Breast epithelium (tissue), 4 donors: ENCODE results near the gene MT4. TPM values are rescaled to one million over a fixed set of nuclear protein-coding genes. Genes with fewer than 3 reads are reported as not detected.

ENCODE experiments used
- DNase-seq, 2 donors: peaks; one replicate each; pipeline ENCODE4 v3.0.0-alpha.2; 2019; ENCODE audit warnings: low spot score in 2 of 2
- H3K27ac ChIP-seq, 2 donors: fragments of 200-600 bp; sonication (generic) in 1 of 2; one replicate each; pipeline ENCODE4 v1.5.1; 2016 to 2019; ENCODE audit warnings: mild to moderate bottlenecking in 1 of 2
- H3K27me3 ChIP-seq, 2 donors: fragments of 200-600 bp; sonication (generic) in 1 of 2; one replicate each; pipeline versions ENCODE4 v1.5.1 to v1.6.0; 2017 to 2019; ENCODE audit warnings: control low read depth in 1 of 2, mild to moderate bottlenecking in 1 of 2
- H3K36me3 ChIP-seq: fragments of 200-600 bp; one replicate; pipeline ENCODE4 v1.5.1; 2019
- H3K4me1 ChIP-seq, 2 donors: fragments of 200-600 bp; sonication (generic); one replicate each; pipeline ENCODE4 v1.5.1; 2016 to 2019; ENCODE audit warnings: control low read depth in 1 of 2
- H3K4me3 ChIP-seq, 3 donors: fragments of 200-600 bp; sonication (generic); 1 replicate in 2 of 3; 2 replicates in 1 of 3; pipeline ENCODE4 v1.5.1; 2016 to 2019; ENCODE audit warnings: mild to moderate bottlenecking in 3 of 3, moderate library complexity in 2 of 3
- H3K9me3 ChIP-seq, 2 donors: fragments of 200-600 bp; sonication (generic) in 1 of 2; one replicate each; pipeline ENCODE4 v1.5.1; 2016 to 2019; ENCODE audit warnings: control low read depth in 1 of 2
- POLR2A ChIP-seq: fragments of 450-650 bp; IDR thresholded peaks from one replicate; pipeline ENCODE4 v1.6.1; 2016; ENCODE audit warnings: antibody characterized with exemption, mild to moderate bottlenecking, moderate library complexity
- POLR2AphosphoS5 ChIP-seq, 3 donors: sonication (generic); formaldehyde crosslinking; IDR thresholded peaks; one replicate each; pipeline ENCODE4 v1.6.1; 2017; ENCODE audit warnings: antibody characterized with exemption in 3 of 3
- intact Hi-C: fragments of 100-400 bp; cut with DNase I; formaldehyde crosslinking; loops from one replicate; pipeline ENCODE4 v1.15.1; 2023; ENCODE audit warnings: low total_unique reads
- total RNA-seq, 3 donors: library from RNA; depleted of rRNA; stranded (reverse); fragments of >200 nt; gene quantifications; one replicate each; pipeline ENCODE4 v1.1.0, GENCODE V29; 2016
- TF ChIP-seq, protein P1 (sequence below), 3 donors: fragments of 450-650 bp; IDR thresholded peaks; one replicate each; pipeline ENCODE4 v1.5.1; 2016 to 2017; ENCODE audit warnings: antibody characterized with exemption in 3 of 3, mild to moderate bottlenecking in 3 of 3, moderate library complexity in 3 of 3

MT4 gene
- total RNA-seq, 3 donors from 2014 or later, result not detected

DNA sequence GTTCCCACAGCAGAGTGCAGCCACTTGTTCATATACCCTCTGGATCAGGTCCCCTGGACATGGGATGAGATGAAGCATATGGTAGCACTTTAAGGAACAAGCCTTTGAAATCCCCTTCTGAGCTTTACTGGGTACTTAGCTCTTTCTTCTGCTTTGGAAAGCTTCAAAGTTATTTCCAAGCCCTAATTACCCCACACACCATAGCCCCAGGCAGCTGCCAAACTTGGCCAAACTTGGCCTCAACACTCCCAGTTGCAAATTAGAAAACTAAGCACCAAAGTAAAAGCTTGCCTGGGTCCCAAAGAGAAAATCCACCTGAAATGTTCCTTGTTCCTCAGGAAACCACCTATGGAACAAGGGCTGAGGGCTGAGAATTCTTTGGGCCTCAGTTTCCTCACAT is 15.7 kb upstream of the MT4 start:
- Histone ChIP-seq H3K4me3 (no peak overlapping the region), H3K4me1 (no peaks in the 10 kb centered on the region), H3K27ac (no peak overlapping the region), H3K9me3 (no peaks in the 10 kb centered on the region), H3K27me3 (no peaks in the 10 kb centered on the region), H3K36me3 (no peaks in the 10 kb centered on the region)
- no peak for DNase-seq
- intact Hi-C loops, result no loop called here
- TF ChIP-seq, protein P1, sequence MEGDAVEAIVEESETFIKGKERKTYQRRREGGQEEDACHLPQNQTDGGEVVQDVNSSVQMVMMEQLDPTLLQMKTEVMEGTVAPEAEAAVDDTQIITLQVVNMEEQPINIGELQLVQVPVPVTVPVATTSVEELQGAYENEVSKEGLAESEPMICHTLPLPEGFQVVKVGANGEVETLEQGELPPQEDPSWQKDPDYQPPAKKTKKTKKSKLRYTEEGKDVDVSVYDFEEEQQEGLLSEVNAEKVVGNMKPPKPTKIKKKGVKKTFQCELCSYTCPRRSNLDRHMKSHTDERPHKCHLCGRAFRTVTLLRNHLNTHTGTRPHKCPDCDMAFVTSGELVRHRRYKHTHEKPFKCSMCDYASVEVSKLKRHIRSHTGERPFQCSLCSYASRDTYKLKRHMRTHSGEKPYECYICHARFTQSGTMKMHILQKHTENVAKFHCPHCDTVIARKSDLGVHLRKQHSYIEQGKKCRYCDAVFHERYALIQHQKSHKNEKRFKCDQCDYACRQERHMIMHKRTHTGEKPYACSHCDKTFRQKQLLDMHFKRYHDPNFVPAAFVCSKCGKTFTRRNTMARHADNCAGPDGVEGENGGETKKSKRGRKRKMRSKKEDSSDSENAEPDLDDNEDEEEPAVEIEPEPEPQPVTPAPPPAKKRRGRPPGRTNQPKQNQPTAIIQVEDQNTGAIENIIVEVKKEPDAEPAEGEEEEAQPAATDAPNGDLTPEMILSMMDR (IDR thresholded peaks at IDR 0.05), result no peak
- no peak for TF ChIP-seq POLR2A
- no peak for TF ChIP-seq POLR2AphosphoS5 (IDR thresholded peaks at IDR 0.05)

DNA sequence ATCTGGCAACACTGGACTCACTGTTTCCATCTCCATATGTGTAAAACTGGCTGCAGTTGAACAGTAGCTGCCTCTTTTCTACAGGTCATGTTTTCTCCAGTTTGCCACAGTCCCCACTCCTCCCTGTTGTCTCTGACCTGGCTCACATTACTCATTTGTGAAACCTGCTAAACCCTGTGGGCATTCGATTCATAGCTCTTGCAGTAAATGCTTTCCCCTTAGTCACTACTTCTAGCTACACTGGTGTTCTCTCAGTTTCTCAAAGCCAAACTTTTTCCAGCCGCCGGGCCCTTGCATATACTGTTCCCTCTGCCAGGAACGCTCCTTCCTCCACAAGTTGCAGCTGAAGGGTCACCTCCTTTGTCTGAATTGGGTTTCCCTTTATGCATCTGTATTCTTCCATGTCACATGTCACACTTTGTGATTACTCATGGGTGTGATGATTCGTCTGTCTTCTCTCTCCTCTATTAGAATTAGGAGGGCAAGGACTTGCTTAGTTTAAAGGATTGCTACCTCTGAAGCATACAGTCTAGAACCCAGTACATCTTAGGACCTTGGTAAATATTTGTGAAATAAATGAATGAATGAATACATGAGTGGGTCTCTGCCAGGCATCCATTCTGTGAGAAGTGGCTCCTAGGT is 15.0 kb upstream of the MT4 start:
- H3K27me3 ChIP-seq, result no peaks in the 10 kb centered on the region
- DNase-seq, result no peak
- TF ChIP-seq, protein P1 (IDR thresholded peaks at IDR 0.05), result no peak
- TF ChIP-seq POLR2AphosphoS5 (IDR thresholded peaks at IDR 0.05) (no peak), POLR2A (no peak)
- H3K36me3 ChIP-seq, result no peaks in the 10 kb centered on the region
- intact Hi-C loops, result no loop called here
- H3K4me3 ChIP-seq, result no peak overlapping the region
- H3K4me1 ChIP-seq, result no peaks in the 10 kb centered on the region
- H3K27ac ChIP-seq, result no peak overlapping the region
- no peaks in the 10 kb centered on the region for H3K9me3 ChIP-seq

DNA sequence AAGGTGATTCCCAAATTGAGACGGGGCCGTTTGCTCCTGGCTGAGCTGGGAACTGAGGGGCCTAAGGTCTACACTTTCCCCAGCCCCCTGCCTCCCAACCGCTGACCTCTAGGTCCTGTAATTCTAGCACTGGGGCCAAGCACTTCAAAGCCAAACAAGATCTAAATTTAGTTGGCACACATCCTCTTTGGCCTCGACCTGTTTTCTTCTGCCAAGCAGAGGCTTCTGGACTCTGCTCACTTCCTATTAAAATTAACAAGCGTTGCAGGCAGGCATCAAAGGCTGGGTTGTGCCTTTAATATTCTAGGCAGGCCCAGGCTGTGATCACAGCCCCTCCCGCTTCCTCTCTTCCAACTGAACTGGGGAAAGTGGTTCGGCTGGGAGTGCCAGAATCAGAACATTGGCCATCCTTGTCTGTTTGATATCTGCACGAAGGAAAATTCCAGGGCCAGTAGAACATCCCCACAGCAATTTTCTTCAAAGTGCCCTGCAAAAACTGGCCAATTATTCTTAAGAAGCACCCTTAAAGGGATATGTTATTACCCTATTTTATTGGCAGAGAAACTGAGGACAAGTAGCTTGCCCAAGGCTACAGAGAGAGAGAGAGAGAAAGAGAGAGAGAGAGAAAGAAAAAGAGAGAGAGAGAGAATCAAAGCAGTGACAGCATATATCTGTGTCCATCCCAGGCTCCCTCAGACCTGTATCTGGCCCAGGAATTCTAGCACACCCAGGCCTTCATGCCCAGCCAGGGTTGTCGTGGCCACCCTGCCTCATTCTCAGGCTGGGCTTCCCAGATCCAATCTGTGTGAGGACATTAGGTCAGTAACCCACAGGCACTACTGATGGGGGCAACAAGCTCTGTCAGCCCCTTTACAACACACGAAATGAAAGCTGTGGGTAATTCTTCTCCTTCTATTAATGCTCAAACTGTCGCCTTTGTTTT is 12.8 kb upstream of the MT4 start:
- H3K36me3 ChIP-seq, result no peaks in the 10 kb centered on the region
- intact Hi-C loops, result no loop called here
- peak in 1 of 2 donors; percentile 42 for DNase-seq
- no peak overlapping the region for H3K4me3 ChIP-seq
- H3K27ac ChIP-seq, result peak overlapping the region; percentile 1 to 26
- no peaks in the 10 kb centered on the region for H3K27me3 ChIP-seq
- no peaks in the 10 kb centered on the region for H3K9me3 ChIP-seq
- no peaks in the 10 kb centered on the region for H3K4me1 ChIP-seq
- TF ChIP-seq POLR2AphosphoS5 (IDR thresholded peaks at IDR 0.05), result no peak
- TF ChIP-seq POLR2A, result no peak
- TF ChIP-seq, protein P1 (IDR thresholded peaks at IDR 0.05), result no peak

DNA sequence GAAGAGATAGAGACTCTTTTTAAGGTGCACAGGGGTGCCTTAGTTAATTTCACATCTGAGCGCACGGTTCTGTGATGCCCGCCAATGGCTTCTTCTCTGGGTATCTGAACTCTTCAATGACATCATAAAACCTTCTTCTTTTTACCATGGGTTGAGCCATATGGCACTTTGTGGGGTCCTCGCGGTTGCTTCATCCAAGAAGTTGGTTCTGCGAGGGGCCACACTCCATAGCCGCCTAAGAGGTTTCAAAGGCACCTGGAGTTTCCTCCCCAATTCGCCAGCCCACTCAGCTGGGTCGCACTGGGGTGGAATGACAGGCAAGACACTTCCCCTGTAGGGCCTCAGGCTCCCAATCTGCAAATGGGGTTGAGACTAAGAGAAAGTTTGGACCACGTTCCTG is 10.4 kb upstream of the MT4 start:
- DNase-seq, result no peak
- TF ChIP-seq POLR2AphosphoS5 (IDR thresholded peaks at IDR 0.05) (no peak), POLR2A (no peak)
- TF ChIP-seq, protein P1 (IDR thresholded peaks at IDR 0.05), result no peak
- Histone ChIP-seq H3K4me1 (no peaks in the 10 kb centered on the region), H3K9me3 (no peaks in the 10 kb centered on the region), H3K27me3 (no peaks in the 10 kb centered on the region), H3K36me3 (no peaks in the 10 kb centered on the region), H3K4me3 (no peak overlapping the region), H3K27ac (no peak overlapping the region)
- intact Hi-C loops, result no loop called here
